H9 (cell line): ENCODE results near the gene FTO. TPM values are rescaled to one million over a fixed set of nuclear protein-coding genes. Genes with fewer than 3 reads are reported as not detected.

Source experiments
- DNase-seq: peaks from one replicate; pipeline ENCODE4 v3.0.0-alpha.2; 2017
- H2AFZ ChIP-seq: one replicate; pipeline ENCODE4 v1.6.1; 2013; ENCODE audit warnings: mild to moderate bottlenecking, low read length, control low read depth, moderate library complexity
- H2AK5ac ChIP-seq: 2 replicates; pipeline ENCODE4 v1.6.1; 2013; ENCODE audit warnings: low read length, control low read depth, mixed read lengths; ENCODE audit not compliant: insufficient read length
- H2BK120ac ChIP-seq: one replicate; pipeline ENCODE4 v1.6.1; 2013; ENCODE audit warnings: low read depth, mild to moderate bottlenecking, low read length, control low read depth, inconsistent platforms; ENCODE audit not compliant: poor library complexity, severe bottlenecking
- H2BK12ac ChIP-seq: 2 replicates; pipeline ENCODE4 v1.6.1; 2013; ENCODE audit warnings: low read length, control low read depth, mixed read lengths, low read depth; ENCODE audit not compliant: insufficient read length
- H2BK15ac ChIP-seq: 2 replicates; pipeline ENCODE4 v1.6.1; 2013; ENCODE audit warnings: low read depth, low read length, control low read depth
- H2BK20ac ChIP-seq: one replicate; pipeline ENCODE4 v1.6.1; 2013; ENCODE audit warnings: low read depth, mild to moderate bottlenecking, low read length, control low read depth, inconsistent platforms; ENCODE audit not compliant: poor library complexity, severe bottlenecking
- H2BK5ac ChIP-seq: 2 replicates; pipeline ENCODE4 v1.6.1; 2013; ENCODE audit warnings: low read length, control low read depth, mixed read lengths; ENCODE audit not compliant: insufficient read length
- H3K14ac ChIP-seq: 2 replicates; pipeline ENCODE4 v1.6.1; 2013; ENCODE audit warnings: low read length, control low read depth; ENCODE audit not compliant: insufficient read depth
- H3K18ac ChIP-seq: 2 replicates; pipeline ENCODE4 v1.6.1; 2013; ENCODE audit warnings: low read depth, mild to moderate bottlenecking, mixed read lengths, low read length, control low read depth; ENCODE audit not compliant: insufficient read length
- H3K23ac ChIP-seq: 2 replicates; pipeline ENCODE4 v1.6.1; 2013; ENCODE audit warnings: low read length, control low read depth, mixed read lengths, low read depth; ENCODE audit not compliant: insufficient read length
- H3K23me2 ChIP-seq: 2 replicates; pipeline ENCODE4 v1.6.1; 2013; ENCODE audit warnings: low read depth, mild to moderate bottlenecking, mixed read lengths, low read length, control low read depth; ENCODE audit not compliant: insufficient read length, poor library complexity, severe bottlenecking
- H3K27ac ChIP-seq: 2 replicates; pipeline ENCODE4 v1.5.1; 2013; ENCODE audit warnings: low read length, control low read depth, mixed read lengths, low read depth; ENCODE audit not compliant: insufficient read length
- H3K27me3 ChIP-seq: 2 replicates; pipeline ENCODE4 v1.6.1; 2013; ENCODE audit warnings: low read length, control low read depth, inconsistent platforms; ENCODE audit not compliant: insufficient read depth
- H3K4ac ChIP-seq: 2 replicates; pipeline ENCODE4 v1.6.1; 2013; ENCODE audit warnings: low read depth, mild to moderate bottlenecking, control low read depth, inconsistent platforms, low read length, moderate library complexity
- H3K4me1 ChIP-seq: 2 replicates; pipeline ENCODE4 v1.6.1; 2013; ENCODE audit warnings: low read length, control low read depth, inconsistent platforms; ENCODE audit not compliant: insufficient read depth
- H3K4me2 ChIP-seq: 2 replicates; pipeline ENCODE4 v1.6.1; 2013; ENCODE audit warnings: low read length, control low read depth, mixed read lengths; ENCODE audit not compliant: insufficient read length, insufficient read depth
- H3K56ac ChIP-seq: 2 replicates; pipeline ENCODE4 v1.6.1; 2013; ENCODE audit warnings: low read depth, mild to moderate bottlenecking, mixed read lengths, low read length, control low read depth; ENCODE audit not compliant: insufficient read length
- H3K79me1 ChIP-seq: 2 replicates; pipeline ENCODE4 v1.6.1; 2013; ENCODE audit warnings: low read depth, mild to moderate bottlenecking, moderate library complexity, low read length, control low read depth, inconsistent platforms; ENCODE audit not compliant: insufficient read depth, poor library complexity, severe bottlenecking
- H3K79me2 ChIP-seq: 2 replicates; pipeline ENCODE4 v1.6.1; 2013; ENCODE audit warnings: low read length, control low read depth, inconsistent platforms; ENCODE audit not compliant: insufficient read depth
- H3K9ac ChIP-seq: 2 replicates; pipeline ENCODE4 v1.6.1; 2013; ENCODE audit warnings: low read length, control low read depth, mixed read lengths; ENCODE audit not compliant: insufficient read length; ENCODE audit errors: extremely low read depth
- H3K9me3 ChIP-seq: one replicate; pipeline ENCODE4 v1.6.1; 2013; ENCODE audit warnings: low read depth, low read length, inconsistent platforms; ENCODE audit not compliant: control insufficient read depth
- H3T11ph ChIP-seq: one replicate; pipeline ENCODE4 v1.6.1; 2013; ENCODE audit warnings: mild to moderate bottlenecking, low read length, control low read depth, inconsistent platforms
- H4K20me1 ChIP-seq: one replicate; pipeline ENCODE4 v1.6.1; 2013; ENCODE audit not compliant: control insufficient read depth, insufficient read length, insufficient read depth
- H4K5ac ChIP-seq: 2 replicates; pipeline ENCODE4 v1.6.1; 2013; ENCODE audit warnings: low read depth, mild to moderate bottlenecking, mixed read lengths, low read length, control low read depth; ENCODE audit not compliant: insufficient read length
- H4K8ac ChIP-seq: replicated peaks from 2 replicates; pipeline ENCODE4 v1.6.1; 2013; ENCODE audit warnings: low read length, control low read depth, mixed read lengths, low read depth; ENCODE audit not compliant: insufficient read length
- H4K91ac ChIP-seq: 2 replicates; pipeline ENCODE4 v1.6.1; 2013; ENCODE audit warnings: low read depth, mild to moderate bottlenecking, moderate library complexity, mixed read lengths, low read length, control low read depth; ENCODE audit not compliant: insufficient read length
- H3K27ac Mint-ChIP-seq, 3 experiments: 2 replicates in 2 of 3; 3 replicates in 1 of 3; pipeline ENCODE4 v1.8.0; 2020 to 2021; ENCODE audit warnings: mixed read lengths in 3 of 3, mild to moderate bottlenecking in 1 of 3, moderate library complexity in 1 of 3
- H3K27me3 Mint-ChIP-seq: 2 replicates; pipeline ENCODE4 v1.8.0; 2021; ENCODE audit warnings: low read depth, mild to moderate bottlenecking, moderate library complexity, mixed read lengths
- H3K36me3 Mint-ChIP-seq, 3 experiments: 2 replicates in 2 of 3; 3 replicates in 1 of 3; pipeline ENCODE4 v1.8.0; 2020 to 2021; ENCODE audit warnings: low read depth in 3 of 3, mixed read lengths in 3 of 3; ENCODE audit not compliant: insufficient read depth in 1 of 3
- H3K4me1 Mint-ChIP-seq, 2 experiments: 2 replicates each; pipeline ENCODE4 v1.8.0; 2020; ENCODE audit warnings: mixed read lengths in 2 of 2
- H3K4me3 Mint-ChIP-seq, 2 experiments: 2 replicates in 1 of 2; 3 replicates in 1 of 2; pipeline ENCODE4 v1.8.0; 2020 to 2021; ENCODE audit warnings: mild to moderate bottlenecking in 2 of 2, mixed read lengths in 2 of 2, moderate library complexity in 1 of 2
- H3K9me3 Mint-ChIP-seq, 2 experiments: 2 replicates in 1 of 2; 3 replicates in 1 of 2; pipeline ENCODE4 v1.8.0; 2020; ENCODE audit warnings: mild to moderate bottlenecking in 2 of 2, mixed read lengths in 2 of 2, moderate library complexity in 1 of 2
- WGBS: extraction: QIAGEN DNeasy Blood & Tissue Kit; methylation state at CpG from one replicate; pipeline ENCODE4 v1.1.7; 2013; ENCODE audit warnings: missing lambda C conversion rate, low lambda C conversion rate, mixed read lengths; ENCODE audit not compliant: insufficient read length; ENCODE audit errors: extremely low coverage; 5-methylcytosine and 5-hydroxymethylcytosine counted together
- total RNA-seq: library from RNA; stranded (reverse); gene quantifications from 2 replicates; pipeline ENCODE4 v1.2.1, GENCODE V29; 2021
- TF ChIP-seq, protein P1 (sequence below): fragments of 200-600 bp; sonication (generic); conservative IDR thresholded peaks from 3 replicates; pipeline ENCODE4 v1.8.0; 2021; ENCODE audit warnings: antibody characterized with exemption, mild to moderate bottlenecking

Gene FTO
- total RNA-seq, 1 experiment from 2014 or later = 67.9 TPM

DNA sequence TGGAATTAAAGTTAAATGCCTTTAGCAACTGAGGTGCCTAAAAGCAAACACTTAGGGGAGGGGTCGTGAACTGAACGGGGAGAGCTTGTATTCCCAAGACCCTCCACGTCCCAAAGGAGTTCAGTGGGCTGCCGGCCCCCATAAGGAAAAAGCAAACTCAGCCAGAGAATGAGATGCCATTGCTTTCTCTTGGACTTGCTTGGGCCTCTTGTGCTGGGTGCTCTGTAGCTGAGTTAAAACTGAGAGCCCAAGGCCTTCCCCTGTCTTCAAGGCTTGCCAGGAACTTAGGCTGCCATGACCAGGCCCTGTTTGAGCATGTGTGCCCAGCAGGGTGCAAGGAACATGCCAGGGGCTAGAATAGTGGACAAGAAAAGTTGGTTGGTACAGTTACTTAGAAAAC, 382.8 kb downstream of the FTO start:
- Histone ChIP-seq H2BK5ac (no peak overlapping the region), H3K9me3 (no peaks in the 10 kb centered on the region), H3K23ac (no peak overlapping the region), H3K27ac (no peak overlapping the region), H4K8ac (no peak overlapping the region), H3K9ac (no peak overlapping the region), H2AFZ (no peak overlapping the region), H3T11ph (no peak overlapping the region), H2BK20ac (no peak overlapping the region), H4K91ac (no peak overlapping the region), H3K27me3 (no peaks in the 10 kb centered on the region), H2BK12ac (no peak overlapping the region), H3K79me1 (no peaks in the 10 kb centered on the region), H4K5ac (no peak overlapping the region), H2BK120ac (no peak overlapping the region), H3K4ac (no peak overlapping the region), H3K23me2 (no peaks in the 10 kb centered on the region), H3K56ac (no peak overlapping the region), H3K14ac (no peak overlapping the region), H3K79me2 (no peaks in the 10 kb centered on the region), H2AK5ac (no peak overlapping the region), H3K4me2 (no peak overlapping the region), H2BK15ac (no peak overlapping the region), H4K20me1 (no peaks in the 10 kb centered on the region), H3K18ac (no peak overlapping the region), H3K4me1 (no peaks in the 10 kb centered on the region)
- no CpG with 5 or more reads among the region's 4 CpGs for WGBS
- H3K27ac Mint-ChIP-seq = no peak overlapping the region
- no peaks in the 10 kb centered on the region for H3K27me3 Mint-ChIP-seq
- H3K36me3 Mint-ChIP-seq = no peaks in the 10 kb centered on the region; a peak in 1 of 7 replicates
- TF ChIP-seq, protein P1, sequence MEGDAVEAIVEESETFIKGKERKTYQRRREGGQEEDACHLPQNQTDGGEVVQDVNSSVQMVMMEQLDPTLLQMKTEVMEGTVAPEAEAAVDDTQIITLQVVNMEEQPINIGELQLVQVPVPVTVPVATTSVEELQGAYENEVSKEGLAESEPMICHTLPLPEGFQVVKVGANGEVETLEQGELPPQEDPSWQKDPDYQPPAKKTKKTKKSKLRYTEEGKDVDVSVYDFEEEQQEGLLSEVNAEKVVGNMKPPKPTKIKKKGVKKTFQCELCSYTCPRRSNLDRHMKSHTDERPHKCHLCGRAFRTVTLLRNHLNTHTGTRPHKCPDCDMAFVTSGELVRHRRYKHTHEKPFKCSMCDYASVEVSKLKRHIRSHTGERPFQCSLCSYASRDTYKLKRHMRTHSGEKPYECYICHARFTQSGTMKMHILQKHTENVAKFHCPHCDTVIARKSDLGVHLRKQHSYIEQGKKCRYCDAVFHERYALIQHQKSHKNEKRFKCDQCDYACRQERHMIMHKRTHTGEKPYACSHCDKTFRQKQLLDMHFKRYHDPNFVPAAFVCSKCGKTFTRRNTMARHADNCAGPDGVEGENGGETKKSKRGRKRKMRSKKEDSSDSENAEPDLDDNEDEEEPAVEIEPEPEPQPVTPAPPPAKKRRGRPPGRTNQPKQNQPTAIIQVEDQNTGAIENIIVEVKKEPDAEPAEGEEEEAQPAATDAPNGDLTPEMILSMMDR = no peak
- DNase-seq = no peak
- H3K4me1 Mint-ChIP-seq = no peaks in the 10 kb centered on the region
- H3K9me3 Mint-ChIP-seq = no peaks in the 10 kb centered on the region
- H3K4me3 Mint-ChIP-seq = no peak overlapping the region
